PFSK-1 (cell line): ENCODE data around the gene DGKB.

Source experiments
- FOXP2 ChIP-seq: optimal IDR thresholded peaks from 2 replicates; pipeline ENCODE3; 2011; ENCODE audit warnings: borderline replicate concordance, control low read depth, inconsistent platforms; ENCODE audit not compliant: insufficient read depth; ENCODE audit errors: extremely low read length, extremely low read depth
- POLR2AphosphoS5 ChIP-seq: IDR thresholded peaks from 2 replicates; pipeline ENCODE4 v1.6.1; 2012; ENCODE audit warnings: low read depth, mild to moderate bottlenecking, control low read depth, low read length, moderate library complexity
- SIN3A ChIP-seq: IDR thresholded peaks from 2 replicates; pipeline ENCODE4 v1.6.1; 2012; ENCODE audit warnings: mild to moderate bottlenecking, low read length, moderate library complexity, borderline replicate concordance; ENCODE audit not compliant: insufficient read depth
- TAF1 ChIP-seq: IDR thresholded peaks from 2 replicates; pipeline ENCODE4 v1.6.1; 2012; ENCODE audit warnings: low read length, control low read depth, borderline replicate concordance; ENCODE audit not compliant: insufficient read depth
- TF ChIP-seq, protein P1 (sequence below), 2 experiments: IDR thresholded peaks; 2 replicates each; pipeline versions ENCODE4 v1.6.1 to v1.8.0; 2011 to 2012; ENCODE audit warnings: low read depth in 2 of 2, low read length in 2 of 2, control low read depth in 1 of 2, inconsistent platforms in 1 of 2, mild to moderate bottlenecking in 1 of 2, moderate library complexity in 1 of 2; ENCODE audit not compliant: insufficient read depth in 1 of 2

DGKB gene

DNA sequence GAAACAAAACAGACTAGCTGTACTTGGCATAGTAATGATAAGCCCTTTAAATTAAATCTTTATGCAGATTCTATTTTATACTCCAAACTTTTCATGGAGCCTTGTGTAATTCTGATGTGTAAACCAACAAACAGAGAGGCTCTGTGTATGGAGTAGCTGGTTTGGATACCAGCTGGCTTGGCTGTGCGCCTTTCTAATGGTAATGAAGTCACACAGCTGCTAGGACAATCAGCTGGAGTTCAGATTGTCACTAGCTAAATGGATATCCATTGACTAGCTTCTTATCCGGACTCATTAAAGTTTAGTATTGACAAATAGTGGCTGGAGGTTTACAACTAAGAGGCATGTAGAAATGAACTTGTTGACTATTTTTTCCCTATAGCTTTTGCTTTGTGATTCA, 398.4 kb downstream of the DGKB start:
- no peak for TF ChIP-seq SIN3A
- no peak for TF ChIP-seq FOXP2
- TF ChIP-seq, protein P1, sequence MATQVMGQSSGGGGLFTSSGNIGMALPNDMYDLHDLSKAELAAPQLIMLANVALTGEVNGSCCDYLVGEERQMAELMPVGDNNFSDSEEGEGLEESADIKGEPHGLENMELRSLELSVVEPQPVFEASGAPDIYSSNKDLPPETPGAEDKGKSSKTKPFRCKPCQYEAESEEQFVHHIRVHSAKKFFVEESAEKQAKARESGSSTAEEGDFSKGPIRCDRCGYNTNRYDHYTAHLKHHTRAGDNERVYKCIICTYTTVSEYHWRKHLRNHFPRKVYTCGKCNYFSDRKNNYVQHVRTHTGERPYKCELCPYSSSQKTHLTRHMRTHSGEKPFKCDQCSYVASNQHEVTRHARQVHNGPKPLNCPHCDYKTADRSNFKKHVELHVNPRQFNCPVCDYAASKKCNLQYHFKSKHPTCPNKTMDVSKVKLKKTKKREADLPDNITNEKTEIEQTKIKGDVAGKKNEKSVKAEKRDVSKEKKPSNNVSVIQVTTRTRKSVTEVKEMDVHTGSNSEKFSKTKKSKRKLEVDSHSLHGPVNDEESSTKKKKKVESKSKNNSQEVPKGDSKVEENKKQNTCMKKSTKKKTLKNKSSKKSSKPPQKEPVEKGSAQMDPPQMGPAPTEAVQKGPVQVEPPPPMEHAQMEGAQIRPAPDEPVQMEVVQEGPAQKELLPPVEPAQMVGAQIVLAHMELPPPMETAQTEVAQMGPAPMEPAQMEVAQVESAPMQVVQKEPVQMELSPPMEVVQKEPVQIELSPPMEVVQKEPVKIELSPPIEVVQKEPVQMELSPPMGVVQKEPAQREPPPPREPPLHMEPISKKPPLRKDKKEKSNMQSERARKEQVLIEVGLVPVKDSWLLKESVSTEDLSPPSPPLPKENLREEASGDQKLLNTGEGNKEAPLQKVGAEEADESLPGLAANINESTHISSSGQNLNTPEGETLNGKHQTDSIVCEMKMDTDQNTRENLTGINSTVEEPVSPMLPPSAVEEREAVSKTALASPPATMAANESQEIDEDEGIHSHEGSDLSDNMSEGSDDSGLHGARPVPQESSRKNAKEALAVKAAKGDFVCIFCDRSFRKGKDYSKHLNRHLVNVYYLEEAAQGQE (IDR thresholded peaks at IDR 0.05; ENCODE audit: insufficient read depth in 1 of 2, low read depth in 2 of 2, low read length in 2 of 2), result no peak
- no peak for TF ChIP-seq POLR2AphosphoS5
- no peak for TF ChIP-seq TAF1

DNA sequence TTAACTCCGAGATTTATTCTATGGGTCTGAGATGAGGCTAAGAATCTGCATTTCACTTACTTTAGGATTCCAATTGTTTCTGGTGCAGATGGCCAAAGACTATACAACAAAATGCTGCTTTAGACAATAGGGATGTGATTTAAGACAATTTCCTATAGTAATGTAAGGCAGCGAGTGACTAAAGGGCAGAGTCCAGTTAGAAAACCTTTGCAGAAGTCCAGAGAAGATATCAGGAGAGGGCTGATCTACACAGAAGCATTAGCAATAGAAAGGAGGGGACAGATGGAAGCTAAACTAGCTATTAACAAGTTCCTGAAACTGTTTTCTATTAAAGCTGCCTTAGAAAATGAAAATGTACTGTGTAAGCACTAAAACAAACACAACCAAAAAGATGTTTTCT, 398.9 kb downstream of the DGKB start:
- TF ChIP-seq POLR2AphosphoS5 (no peak), FOXP2 (no peak), TAF1 (no peak), SIN3A (no peak)
- TF ChIP-seq, protein P1 (IDR thresholded peaks at IDR 0.05; ENCODE audit: insufficient read depth in 1 of 2, low read depth in 2 of 2, low read length in 2 of 2), result no peak

DNA sequence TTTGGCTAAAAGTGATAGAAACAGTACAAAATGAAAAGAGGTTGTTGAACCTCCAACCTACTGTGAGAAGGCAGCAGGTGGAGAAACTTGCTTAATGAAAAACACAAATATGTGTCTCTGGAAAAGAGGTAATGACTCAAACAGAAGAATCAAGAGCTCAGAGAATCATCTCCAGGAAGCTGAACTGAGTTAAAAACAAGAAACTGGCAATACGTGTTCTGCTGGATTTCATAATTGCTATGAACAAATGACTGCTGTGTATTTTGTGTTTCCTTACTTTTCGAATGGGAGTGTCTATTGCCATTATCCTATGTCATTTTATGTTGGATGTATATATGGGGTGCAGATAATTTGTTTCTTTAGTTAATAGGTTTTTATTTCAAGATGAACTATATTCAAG, 401.1 kb downstream of the DGKB start:
- TF ChIP-seq FOXP2, result no peak
- TF ChIP-seq POLR2AphosphoS5, result no peak
- TF ChIP-seq SIN3A, result no peak
- TF ChIP-seq, protein P1 (IDR thresholded peaks at IDR 0.05; ENCODE audit: insufficient read depth in 1 of 2, low read depth in 2 of 2, low read length in 2 of 2), result no peak
- no peak for TF ChIP-seq TAF1

DNA sequence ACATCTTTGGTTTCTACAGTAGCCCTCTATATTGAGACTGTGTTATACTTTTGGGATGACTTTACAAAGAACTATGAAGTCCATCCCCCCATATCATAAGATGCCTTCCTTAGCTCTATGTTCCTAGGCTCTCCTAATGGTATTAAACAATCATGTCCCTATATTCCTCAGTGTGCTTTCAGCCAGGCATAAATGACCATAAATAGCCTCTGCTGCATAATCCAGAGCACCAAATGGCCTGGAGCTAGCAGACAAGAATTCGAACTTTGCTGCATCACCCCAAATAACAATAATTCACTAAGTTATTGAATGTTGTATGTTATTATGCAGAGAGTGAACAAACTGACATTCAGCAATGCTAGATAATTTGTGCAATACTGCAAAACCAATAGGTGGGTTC, 405.2 kb downstream of the DGKB start:
- TF ChIP-seq POLR2AphosphoS5 (no peak), FOXP2 (no peak), SIN3A (no peak), TAF1 (no peak)
- TF ChIP-seq, protein P1 (IDR thresholded peaks at IDR 0.05; ENCODE audit: insufficient read depth in 1 of 2, low read depth in 2 of 2, low read length in 2 of 2), result no peak

DNA sequence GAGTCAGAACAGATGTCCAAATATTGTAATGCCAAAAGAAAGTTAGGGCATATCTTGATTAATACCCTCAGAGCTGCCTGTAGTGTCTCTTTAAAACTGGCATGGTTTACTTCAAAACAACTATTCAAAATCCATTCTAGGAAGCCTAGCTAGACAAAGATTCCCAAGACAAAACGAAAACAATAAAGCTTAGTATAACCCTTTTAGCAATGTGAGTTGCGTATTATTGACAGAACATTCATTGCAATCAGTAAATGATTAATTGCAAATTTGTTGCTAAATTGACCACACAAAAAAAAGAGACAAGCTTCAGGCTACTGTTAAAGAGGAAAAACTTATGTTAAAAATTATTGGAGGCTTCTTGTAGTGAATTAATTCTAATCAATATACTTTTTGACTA, 406.9 kb downstream of the DGKB start:
- TF ChIP-seq POLR2AphosphoS5, result no peak
- TF ChIP-seq, protein P1 (IDR thresholded peaks at IDR 0.05; ENCODE audit: insufficient read depth in 1 of 2, low read depth in 2 of 2, low read length in 2 of 2), result no peak
- no peak for TF ChIP-seq SIN3A
- no peak for TF ChIP-seq FOXP2
- no peak for TF ChIP-seq TAF1
